ENCODE results near the gene C22orf39.

The C22orf39 gene

GRCh38 chr22:19476023-19476422 lies 28.5 kb upstream of the C22orf39 start:
- no peak for DNase-seq (ENCODE audit: low read depth)
- no peak for TF ChIP-seq CTCF (conservative IDR thresholded peaks at IDR 0.05; ENCODE audit: low read length)
- H3K4me3 ChIP-seq (ENCODE audit: low read length), result no peak overlapping the region

- DNase-seq (ENCODE audit: low read depth), result no peak
- 0 out of 2 replicates have a peak, but pooled peaks have one; percentile 6 for TF ChIP-seq CTCF (conservative IDR thresholded peaks at IDR 0.05; ENCODE audit: low read length)
- H3K4me3 ChIP-seq (ENCODE audit: low read length), result no peak overlapping the region
Measured at GRCh38 chr22:19473578-19473977, 26.1 kb upstream of the C22orf39 start.

- H3K4me3 ChIP-seq (ENCODE audit: low read length), result no peak overlapping the region
- no peak for TF ChIP-seq CTCF (conservative IDR thresholded peaks at IDR 0.05; ENCODE audit: low read length)
- DNase-seq (ENCODE audit: low read depth), result no peak
Measured at GRCh38 chr22:19472233-19472632, 24.7 kb upstream of the C22orf39 start.

- no peak overlapping the region for H3K4me3 ChIP-seq (ENCODE audit: low read length)
- TF ChIP-seq CTCF (conservative IDR thresholded peaks at IDR 0.05; ENCODE audit: low read length), result no peak
- no peak for DNase-seq (ENCODE audit: low read depth)
Measured at GRCh38 chr22:19471572-19471971, 24.1 kb upstream of the C22orf39 start.

- TF ChIP-seq CTCF (conservative IDR thresholded peaks at IDR 0.05; ENCODE audit: low read length), result no peak
- DNase-seq (ENCODE audit: low read depth), result no peak
- no peak overlapping the region for H3K4me3 ChIP-seq (ENCODE audit: low read length)
Measured at GRCh38 chr22:19470010-19470409, 22.5 kb upstream of the C22orf39 start.

- DNase-seq (ENCODE audit: low read depth), result no peak
- H3K4me3 ChIP-seq (ENCODE audit: low read length), result no peak overlapping the region
- TF ChIP-seq CTCF (conservative IDR thresholded peaks at IDR 0.05; ENCODE audit: low read length), result no peak
Measured at GRCh38 chr22:19469421-19469820, 21.9 kb upstream of the C22orf39 start.

GRCh38 chr22:19467912-19468311 lies 20.4 kb upstream of the C22orf39 start:
- TF ChIP-seq CTCF (conservative IDR thresholded peaks at IDR 0.05; ENCODE audit: low read length), result no peak
- no peak overlapping the region for H3K4me3 ChIP-seq (ENCODE audit: low read length)
- DNase-seq (ENCODE audit: low read depth), result no peak

Measured in AG10803 (cell line).